ENCODE results near the gene EEF2.
"Not testable (repeated sequence)": the region's sequence is repeated elsewhere in the genome, so short reads cannot be mapped to it uniquely, and the experiment has no call there.

The EEF2 gene

DNA sequence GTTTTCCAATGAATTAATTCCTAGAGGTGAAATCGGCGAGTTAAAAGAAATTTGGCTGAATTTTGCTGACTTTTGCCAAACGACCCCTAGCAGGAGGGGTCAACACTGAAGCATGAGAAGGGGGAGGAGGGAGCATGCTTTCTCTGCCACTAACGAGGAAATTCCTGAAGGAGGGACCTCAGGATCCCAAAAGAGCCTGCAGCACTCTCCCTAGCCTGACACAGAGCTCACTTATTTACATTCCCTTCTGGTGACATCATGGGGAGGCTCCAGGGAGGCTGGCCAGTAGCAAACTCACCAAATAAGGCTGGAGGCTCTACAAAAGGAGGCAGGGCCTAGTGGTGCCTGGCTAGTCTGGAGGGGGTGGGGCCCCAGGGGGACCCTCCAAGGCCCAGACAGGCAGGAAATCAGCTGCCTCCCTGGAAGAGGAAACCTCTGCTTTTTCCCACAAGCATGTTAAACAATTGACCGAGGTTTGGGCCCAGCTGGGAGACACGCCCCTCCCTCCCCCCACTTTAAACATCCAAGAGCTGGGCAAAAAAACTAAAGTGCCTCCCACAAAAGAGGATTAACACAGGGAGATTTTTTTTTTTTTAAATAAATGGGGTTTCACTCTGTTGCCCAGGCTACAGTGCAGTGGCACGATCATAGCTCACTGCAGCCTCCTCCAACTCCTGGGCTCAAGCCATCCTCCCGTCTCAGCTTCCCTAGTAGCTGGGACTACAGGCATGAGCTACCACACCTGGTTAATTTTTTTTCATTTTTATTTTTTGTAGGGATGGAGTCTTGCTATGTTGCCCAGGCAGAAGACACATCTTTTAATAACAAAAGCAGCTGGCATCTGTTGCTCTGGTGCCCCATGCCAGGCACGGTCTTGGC, 16.5 kb downstream of the EEF2 start:
- peak in 1 of 4 experiments; percentile 21 for DNase-seq

DNA sequence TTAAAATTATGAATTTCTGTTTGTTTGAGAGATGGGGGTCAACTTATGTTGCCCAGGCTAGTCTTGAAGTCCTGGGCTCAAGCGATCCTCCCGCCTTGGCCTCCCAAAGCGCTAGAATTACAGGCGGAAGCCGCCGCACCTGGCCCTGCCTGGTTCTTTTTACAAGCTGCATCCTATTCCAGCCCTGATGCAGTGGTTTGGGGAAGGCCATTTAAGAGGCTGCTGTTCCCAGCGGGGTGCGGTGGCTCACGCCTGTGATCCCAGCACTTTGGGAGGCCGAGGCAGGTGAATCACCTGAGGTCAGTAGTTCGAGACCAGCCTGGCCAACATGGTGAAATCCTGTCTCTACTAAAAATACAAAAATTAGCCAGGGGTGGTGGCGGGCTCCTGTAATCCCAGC, 17.3 kb downstream of the EEF2 start:
- not testable (repeated sequence) for DNase-seq

DNA sequence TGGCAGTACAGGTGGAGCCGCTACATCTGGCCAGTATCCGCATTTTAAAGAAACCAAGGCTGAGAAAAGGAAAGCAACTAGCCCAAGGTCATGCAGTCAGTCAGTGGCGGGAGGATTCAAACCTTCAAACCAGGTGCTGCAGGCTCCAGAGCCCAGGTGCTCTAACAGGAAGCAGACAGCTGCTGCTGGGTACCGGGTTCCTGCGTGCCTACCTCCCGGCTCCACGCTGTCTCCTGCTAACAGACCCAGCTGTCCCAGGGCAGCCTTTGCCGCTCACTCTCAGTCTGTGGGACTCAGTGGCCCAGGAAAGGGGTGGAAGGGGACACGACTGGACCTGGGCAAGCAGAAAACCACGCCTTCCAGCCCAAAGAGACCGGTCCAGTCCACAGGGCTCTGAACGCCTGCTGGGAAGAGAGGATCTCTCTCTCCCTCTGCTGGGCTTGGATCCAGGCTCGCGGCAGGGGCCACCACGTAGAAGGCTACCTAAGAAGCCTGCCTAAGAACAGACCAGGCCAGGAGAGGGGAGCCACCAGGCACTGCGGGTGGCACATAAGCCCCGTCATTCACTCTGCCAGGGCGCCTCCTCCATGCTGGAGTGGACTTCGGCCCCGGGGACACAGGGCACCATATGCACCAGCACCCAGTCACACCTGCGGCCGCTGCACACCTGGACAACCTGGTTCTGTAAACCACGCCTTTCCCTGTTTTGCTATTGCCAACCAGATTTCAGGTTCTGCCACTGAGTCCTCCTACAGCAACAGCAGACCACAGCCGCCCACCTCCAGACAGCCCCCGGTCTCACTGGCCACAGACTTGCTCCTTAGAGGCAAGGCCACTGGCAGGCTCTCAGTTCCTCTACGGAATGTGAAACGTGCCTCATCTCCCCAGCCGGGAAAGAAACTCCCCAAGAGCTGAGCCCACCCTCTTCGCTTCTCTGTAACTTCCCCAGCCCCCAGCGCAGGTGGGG, 18.9 kb downstream of the EEF2 start:
- DNase-seq = no peak

DNA sequence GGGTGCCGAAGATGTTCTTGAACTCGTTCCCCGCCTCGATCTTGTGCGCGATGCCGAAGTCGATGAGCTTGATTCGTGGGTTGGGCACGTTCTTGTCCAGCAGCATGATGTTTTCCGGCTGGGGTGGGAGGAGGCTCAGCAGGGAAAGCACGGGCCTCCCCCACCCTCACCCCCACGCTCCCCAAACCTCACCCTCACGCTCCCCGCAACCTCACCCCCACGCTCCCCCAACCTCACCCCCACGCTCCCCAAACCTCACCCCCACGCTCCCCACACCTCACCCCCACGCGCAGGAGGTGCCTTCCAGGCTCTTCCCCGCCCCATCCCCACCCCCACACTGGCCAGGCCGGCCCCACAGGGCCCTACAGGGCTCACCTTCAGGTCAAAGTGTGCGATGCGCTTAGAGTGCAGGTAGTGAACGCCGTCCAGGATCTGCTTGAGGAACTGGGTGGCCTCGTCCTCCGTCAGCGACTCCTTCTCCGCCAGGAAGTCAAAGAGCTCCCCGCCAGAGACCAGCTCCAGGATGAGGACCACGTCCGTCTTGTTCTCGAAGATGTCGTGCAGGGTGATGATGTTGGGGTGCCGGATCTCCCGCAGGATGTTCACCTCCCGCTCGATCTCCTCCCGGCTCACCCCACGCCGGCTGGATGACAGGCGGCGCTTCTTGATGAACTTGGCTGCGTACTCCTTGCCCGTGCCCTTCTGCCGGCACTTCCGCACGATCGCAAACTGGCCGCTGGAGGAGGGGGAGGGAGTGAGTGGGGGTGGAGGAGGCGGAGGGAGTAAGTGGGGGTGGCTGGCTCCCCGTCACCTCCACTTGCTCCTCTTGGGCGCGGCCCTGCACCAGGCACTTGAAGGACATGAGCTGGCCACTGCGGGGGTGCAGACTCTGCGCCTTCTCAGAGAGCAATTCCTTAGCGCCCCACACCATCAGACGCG, 20.7 kb downstream of the EEF2 start:
- no peak for DNase-seq

DNA sequence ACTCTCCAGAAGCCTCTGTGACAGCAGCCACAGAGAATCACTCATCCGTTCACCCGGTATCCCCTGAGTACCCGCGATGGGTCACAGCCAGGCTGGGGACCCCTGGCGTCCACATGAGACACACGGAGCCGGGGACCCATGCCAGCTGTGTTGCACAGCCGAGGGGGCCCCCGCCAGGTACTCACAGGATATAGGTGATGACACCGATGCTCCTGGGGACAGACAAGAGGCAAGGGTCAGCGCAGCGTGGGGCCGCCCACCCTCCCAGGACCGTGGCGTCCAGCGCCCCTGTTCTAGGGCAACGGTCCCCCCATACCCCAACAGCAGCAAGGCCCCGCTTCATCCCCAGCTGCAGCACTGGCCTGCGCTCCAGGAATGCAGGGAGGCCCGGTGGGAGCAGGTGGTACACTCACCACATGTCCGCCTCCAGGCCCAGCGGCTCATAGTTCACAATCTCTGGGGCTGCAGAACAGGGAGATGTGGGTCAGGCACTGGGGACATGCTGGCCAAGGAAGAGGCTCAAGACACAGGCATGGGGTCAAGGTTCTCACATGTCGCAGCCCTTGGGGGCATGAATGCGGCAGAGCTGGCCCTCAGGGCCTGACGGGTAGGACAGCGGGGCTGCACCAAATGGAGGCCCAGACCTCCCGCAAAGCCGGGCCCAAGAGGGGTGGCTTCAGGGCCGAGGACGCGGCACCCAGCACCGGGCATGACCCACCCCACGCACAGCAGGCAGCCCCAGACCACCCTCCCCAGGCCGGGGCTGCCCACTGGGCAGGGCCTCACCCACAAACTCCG, 21.6 kb downstream of the EEF2 start:
- no peak for DNase-seq

DNA sequence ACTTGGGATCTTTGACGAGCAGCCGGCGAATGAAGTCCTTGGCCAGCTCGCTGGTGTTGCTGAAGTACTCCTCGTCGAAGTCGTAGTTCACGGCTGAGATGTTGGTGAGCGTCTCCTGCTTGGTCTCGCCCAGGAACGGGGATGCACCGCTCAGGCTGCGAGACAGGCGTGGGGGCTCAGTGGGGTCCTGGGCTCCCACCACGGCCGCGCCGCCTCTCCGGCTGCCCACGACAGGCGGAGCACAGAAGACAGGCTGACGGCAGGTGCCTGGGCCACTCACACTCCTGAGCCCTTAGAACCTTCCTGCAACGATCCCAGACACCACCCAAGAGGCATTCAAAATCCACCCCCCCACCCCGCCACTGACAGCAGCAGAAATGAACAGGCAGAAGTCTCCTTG, 24.3 kb downstream of the EEF2 start:
- DNase-seq = no peak

DNA sequence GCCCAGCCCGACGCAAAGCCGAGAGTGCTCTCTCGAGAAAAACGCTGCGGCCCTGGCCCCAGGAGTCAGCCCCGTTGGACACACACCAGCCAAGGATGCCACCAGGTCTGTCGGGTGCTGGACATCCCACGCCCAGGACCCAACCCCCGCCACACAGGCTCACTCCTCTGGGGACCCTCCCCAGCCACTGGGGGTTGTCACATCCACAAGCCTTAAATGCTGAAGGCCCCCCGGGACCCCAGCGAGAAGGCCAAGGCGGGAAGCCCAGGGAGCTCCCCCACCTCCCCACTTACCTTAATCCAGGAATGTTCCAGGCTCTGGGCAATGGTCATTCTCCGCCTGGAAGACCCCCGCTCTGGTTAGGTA, 25.5 kb downstream of the EEF2 start:
- DNase-seq = no peak

DNA sequence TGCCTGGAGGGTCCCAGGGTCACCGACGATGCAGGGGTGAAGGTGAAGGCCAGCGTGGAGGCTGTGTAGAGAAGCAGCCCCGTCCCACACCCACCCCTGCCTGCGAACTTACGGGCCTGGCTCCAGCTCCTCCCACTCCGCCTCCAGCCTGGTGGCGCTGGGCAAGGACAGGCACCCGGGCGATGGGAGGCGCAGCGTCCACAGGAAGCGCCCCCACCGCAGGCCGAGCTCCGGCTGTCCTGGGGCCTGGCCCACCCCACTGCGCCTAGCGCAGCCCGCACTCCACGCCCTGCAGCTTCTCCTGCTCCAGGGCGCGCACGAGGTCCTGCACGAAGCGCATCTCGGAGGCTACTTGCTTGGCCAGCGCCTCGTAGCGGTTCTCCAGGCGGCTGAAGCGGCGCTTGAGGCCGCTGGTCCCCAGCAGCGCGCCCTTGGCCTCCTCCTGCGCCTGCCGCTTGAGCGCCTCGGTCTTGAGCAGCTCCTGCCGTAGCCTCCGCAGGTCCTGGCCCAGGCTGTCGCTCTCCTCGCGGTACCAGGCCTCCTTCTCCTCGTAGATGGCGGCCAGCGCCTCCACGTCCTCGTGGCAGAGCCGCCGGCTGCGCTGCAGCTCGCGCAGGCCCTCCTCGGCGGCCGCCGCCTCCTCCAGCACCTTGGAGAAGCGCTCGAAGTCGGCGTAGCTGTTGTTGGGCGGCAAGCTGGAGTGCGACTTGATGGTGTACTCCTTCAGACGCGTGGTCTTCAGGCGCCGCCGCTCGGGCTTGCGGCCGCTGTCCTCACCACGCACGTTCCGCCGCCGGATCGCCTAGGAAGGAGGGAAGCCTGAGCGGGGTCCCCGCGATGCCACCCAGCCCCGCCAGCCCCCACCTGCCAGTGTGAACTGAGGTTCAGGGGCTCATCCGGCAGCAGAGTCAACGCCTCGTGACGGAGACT, 26.2 kb downstream of the EEF2 start:
- DNase-seq = no peak

DNA sequence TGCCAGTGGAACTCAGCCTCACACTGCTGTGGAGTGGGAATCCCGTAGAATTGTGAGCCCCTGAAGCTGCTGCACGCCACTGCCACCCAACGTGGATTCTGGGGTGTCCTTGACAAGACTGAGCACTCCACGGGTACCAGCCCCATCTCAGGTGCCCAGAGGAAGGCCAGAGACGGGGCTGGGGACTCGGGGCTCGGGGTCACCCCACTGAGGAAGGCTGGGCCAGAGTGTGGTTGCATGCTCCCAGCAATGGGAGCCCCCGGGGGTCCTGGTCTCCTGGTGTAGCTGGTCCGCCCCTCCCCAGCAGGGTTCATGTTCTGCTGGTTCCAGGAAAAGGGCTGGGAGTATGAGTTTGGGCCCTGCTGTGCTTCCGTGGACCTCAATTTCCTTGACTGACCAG, 29.6 kb downstream of the EEF2 start:
- no peak for DNase-seq

DNA sequence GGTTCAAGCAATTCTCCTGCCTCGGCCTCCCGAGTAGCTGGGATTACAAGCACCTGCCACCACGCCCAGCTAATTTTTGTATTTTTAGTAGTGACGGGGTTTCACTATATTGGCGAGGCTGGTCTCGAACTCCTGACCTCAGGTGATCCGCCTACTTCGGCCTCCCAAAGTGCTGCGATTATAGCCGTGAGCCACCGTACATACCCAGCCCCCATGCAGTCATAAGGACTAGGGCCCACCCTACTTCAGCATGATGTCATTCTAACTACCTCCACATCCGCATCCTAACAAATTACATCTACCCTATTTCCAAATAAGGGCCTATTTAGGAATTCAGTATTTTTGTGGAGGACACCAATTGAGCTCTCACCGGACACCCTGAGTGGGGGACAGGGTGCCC, 30.0 kb downstream of the EEF2 start:
- not testable (repeated sequence) for DNase-seq

DNA sequence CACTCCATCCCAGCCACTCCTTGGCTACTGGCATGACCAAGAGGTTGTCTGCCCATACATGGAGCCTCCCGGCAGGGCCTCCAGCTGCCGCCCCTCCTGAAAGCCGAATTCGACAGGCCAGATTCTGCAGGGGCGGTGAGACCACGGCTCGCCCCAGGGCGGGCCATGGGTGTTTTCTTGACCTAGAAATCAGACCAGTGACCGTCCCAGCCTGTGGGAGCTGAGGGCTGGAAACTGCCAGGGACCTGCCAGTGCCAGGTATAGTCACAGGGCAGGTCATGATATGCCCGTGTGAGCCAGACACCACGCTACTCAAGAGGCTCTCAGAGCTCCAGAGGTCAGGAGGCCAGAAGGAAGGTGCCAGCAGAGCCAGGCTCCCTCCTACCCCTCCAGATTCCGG, 31.2 kb downstream of the EEF2 start:
- no peak for DNase-seq

DNA sequence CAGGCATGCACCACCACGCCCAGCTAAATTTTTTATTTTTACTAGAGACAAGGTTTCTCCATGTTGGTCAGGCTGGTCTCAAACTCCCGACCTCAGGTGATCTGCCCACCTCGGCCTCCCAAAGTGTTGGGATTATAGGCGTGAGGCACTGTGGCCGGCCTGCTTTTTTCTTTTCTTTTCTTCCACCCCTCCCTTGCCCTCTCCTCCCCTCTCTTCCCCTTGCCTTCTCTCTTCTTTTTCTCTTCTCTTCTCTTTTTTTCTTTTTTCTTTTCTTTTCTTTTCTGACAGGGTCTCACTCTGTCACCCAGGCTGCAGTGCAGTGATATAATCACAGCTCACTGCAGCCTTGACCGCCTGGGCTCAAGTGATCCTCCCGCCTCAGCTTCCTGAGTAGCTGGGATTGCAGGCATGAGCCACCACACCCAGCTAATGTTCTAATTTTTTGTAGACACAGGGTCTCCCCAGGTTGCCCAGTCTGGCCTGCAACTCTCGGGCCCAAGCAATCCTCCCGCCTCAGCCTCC, 32.4 kb downstream of the EEF2 start:
- DNase-seq = not testable (repeated sequence)

DNA sequence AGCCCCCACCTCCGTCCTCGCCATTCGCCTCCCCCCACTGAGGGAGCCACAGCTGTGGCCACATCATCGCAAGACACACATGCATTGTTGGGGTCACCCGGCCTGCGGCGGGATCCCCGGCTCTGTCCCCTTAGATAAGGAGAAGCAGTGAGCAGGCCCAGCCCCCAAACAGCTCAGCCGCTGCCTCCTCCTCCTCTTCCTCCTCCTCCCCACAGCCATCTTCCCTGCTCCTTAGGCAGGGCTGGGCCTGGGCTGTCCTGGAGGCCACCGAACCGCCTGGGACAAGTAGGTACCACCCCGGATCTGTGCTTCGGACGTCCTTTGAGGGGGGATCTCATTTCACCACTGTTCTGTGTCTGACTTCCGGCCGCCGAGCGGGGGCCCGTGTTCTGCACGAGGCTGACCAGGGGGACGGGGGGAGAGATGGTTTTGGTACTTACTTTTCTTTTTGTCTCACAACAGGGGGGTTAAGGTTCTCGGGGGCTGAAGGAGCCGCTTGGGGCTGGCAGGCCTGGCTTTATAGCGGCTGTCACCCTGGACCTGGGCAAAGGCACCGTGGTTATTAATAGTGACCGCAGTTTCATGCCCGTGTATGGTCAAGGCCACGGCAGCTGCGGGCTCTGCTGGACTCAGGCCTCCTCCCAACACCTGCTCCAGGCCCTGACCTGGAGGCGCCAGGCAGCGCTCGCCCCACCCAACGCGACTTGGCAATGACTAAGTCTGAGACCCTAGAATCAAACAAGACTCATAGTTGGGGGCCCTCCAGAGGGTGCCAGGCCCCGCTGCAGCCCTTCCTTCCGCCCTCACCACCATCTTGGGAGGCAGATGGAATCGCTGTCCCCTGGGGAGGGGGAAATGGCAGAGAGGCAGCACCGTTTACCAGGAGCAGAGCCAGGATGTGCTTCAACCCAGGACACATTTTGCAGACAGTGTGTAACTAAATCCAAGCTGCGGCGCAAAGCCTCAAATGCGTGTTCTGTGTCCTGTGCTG, 34.1 kb downstream of the EEF2 start:
- DNase-seq = peak in 2 of 4 experiments; percentile 22 to 46

DNA sequence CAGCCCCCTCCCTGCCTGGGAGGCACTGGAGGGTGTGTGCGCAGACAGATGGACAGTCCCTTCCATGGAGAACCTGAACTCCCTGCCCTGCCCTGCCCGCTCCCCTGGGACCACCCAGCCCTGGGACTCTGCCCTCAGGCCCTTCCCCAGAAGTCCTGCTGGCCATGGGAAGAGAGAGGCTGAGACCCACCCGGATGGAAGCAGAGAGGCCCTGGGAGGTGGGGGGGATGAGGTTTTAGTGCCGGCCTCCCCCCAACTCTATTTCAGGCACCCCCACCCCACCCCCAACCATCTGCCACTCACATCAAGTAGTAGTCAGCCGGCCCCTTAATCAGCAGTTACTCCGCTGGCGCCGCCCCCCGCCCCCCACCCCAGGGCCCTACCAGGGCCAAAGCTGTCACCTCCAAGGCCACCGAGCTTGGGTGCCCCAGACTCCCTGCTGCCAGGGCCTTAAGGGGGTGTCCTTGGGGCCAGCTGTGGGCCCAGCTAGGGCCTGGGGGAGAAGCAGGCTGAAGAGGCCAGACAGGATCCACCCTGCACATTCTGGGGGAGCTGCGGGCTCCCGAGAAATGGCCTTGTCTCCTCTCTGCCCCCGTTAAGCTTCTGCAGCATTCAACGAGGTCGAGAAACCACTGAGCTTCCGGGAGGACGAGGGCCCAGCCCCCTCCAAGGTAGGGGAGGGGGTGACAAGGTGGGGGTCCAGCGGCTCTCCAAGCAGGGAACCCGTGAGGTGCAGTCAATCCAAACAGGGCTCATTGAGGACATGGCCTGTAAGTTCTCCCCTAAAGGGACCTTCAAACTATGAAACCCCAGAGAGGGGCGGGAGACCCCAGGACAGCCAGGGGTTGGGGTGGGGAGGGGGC, 35.0 kb downstream of the EEF2 start:
- DNase-seq = no peak

DNA sequence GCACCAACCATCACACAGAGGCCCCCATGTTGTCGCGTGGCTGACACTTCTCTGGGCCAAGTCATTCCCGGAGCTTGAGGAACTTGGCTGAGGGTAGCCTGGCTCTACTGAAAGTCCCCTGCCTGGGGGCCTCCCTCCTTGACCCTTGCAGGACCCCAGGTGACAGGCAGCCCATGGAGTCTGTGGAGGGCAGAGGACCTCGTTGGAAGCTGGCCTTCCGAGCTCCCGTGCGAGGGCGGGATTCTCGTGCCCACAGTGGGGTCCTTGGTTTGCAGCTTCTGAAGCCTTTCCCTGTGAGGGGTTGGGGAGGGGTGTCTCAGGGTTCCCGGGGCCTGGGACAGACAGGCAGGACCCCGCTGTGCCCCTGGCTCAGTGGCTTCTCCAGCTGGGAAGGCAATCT, 36.0 kb downstream of the EEF2 start:
- DNase-seq = no peak

DNA sequence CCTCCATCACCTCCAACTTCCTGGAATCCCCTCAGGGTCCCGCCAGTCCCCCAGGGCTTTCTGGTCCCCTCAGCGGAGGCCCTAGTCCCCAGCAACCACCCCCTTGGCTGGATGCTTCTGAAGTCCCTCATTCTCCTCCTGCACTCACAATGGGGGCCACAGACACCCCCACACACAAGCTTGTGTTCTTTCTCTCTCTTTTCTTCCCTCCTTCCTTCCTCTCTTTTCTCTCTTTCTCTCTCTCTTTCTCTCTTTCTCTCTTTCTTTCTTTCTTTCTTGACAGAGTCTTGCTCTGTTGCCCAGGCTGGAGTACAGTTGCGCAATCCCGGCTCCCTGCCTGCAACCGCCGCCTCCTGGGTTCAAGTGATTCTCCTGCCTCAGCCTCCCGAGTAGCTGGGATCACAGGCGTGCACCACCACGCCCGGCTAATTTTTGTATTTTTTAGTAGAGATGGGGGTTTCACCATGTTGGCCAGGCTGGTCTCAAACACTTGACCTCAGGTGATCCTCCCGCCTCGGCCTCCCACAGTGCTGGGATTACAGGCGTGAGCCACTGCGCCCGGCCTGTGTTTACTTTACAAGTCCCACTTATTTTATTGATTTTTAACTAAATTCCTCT, 37.8 kb downstream of the EEF2 start:
- not testable (repeated sequence) for DNase-seq

DNA sequence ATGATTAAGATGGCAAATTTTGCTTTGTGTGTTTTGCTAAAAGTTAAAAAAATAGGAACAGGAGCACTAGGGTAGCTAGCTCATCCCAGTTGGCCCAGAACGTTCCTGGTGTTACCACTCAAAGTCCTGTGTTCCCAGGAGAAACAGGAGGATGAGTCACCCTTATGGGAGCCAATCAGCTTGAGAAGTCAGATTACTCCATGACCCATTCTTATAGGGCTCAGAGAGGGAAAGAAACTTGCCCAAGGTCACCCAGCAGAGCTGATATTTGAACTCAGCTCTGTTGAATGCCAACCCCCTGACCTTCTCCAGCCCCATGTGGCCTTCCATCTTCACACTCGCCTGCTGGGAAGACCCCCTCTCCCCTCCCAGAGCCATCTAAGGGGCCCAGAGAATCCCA, 39.4 kb downstream of the EEF2 start:
- DNase-seq = no peak

Measured in suppressor macrophage (primary cell).